ENCODE data around the gene MUC15. TPM values are rescaled to one million over a fixed set of nuclear protein-coding genes. Genes with fewer than 3 reads are reported as not detected.

MUC15 gene
- total RNA-seq, 3 donors from 2014 or later = 6.6 to 61.2 TPM; not detected in 1

DNA sequence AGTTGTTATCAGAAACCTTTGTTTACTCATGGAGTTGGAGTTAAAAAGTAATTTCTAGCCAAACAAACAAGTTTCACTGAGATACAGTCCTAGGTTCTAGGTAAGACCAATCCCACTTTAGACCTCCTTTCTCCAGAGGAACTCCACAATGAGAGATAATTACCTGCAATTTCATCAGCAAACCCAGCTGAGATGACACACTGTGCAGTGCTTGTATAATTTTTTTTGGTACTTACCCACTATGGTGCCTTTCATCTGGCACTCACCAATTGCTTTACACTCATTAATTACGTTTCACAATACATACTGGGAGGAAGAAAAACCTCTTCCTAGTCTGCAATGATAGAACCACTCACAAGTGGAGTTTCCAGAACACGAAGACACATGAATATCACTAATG, 1.8 kb upstream of the MUC15 start:
- no peaks in the 10 kb centered on the region for H3K27me3 ChIP-seq
- no peaks in the 10 kb centered on the region for H3K4me1 ChIP-seq
- DNase-seq (ENCODE audit: low spot score in 2 of 2) = no peak
- H3K36me3 ChIP-seq = no peaks in the 10 kb centered on the region
- no peaks in the 10 kb centered on the region for H3K9me3 ChIP-seq
- peak overlapping the region; percentile 71 to 86 for H3K27ac ChIP-seq
- no peak overlapping the region for H3K4me3 ChIP-seq
- TF ChIP-seq, protein P1, sequence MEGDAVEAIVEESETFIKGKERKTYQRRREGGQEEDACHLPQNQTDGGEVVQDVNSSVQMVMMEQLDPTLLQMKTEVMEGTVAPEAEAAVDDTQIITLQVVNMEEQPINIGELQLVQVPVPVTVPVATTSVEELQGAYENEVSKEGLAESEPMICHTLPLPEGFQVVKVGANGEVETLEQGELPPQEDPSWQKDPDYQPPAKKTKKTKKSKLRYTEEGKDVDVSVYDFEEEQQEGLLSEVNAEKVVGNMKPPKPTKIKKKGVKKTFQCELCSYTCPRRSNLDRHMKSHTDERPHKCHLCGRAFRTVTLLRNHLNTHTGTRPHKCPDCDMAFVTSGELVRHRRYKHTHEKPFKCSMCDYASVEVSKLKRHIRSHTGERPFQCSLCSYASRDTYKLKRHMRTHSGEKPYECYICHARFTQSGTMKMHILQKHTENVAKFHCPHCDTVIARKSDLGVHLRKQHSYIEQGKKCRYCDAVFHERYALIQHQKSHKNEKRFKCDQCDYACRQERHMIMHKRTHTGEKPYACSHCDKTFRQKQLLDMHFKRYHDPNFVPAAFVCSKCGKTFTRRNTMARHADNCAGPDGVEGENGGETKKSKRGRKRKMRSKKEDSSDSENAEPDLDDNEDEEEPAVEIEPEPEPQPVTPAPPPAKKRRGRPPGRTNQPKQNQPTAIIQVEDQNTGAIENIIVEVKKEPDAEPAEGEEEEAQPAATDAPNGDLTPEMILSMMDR (IDR thresholded peaks at IDR 0.05) = no peak
- no peak for TF ChIP-seq POLR2AphosphoS5 (IDR thresholded peaks at IDR 0.05)
- no peak for TF ChIP-seq POLR2A (IDR thresholded peaks at IDR 0.05)
- intact Hi-C loops (cut with DNase I; ENCODE audit: low total_unique reads) = no loop called here

DNA sequence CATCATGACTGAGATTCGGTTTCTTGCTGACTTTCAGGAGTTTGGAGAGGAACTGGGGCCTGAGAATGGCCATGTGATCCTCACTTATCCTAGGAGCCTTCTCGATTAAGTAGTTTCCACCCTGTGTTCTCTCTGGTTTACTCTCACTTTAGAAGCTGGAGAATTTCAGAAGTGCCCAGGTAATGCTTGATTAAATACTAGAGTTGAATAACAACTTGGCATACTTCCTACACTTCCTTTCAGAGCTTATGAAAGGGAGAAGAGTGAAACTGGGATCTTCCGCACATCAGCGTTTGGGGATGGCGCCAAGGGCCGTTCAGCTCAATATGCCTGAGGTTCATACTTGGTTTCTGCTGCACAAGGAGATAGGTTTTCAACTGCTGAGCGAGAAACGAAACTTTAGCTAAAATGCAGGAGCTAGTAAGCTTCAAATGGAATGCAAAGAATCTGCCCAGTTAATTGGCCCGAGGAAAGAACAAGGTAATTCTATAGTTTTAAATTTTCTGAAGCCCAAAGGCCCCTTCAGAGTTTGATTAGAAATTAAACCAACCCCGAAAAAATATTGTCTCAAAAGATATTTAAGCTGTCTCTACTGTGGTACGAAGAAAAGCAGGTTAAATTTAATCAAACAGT, 823 bp upstream of the MUC15 start:
- TF ChIP-seq, protein P1 (IDR thresholded peaks at IDR 0.05) = no peak
- TF ChIP-seq POLR2AphosphoS5 (IDR thresholded peaks at IDR 0.05) (no peak), POLR2A (IDR thresholded peaks at IDR 0.05) (no peak)
- no peaks in the 10 kb centered on the region for H3K27me3 ChIP-seq
- no peaks in the 10 kb centered on the region for H3K9me3 ChIP-seq
- H3K4me3 ChIP-seq = peak overlapping the region in 2 of 3 donors; percentile 18 to 44
- no peaks in the 10 kb centered on the region for H3K36me3 ChIP-seq
- peak overlapping the region; percentile 71 to 86 for H3K27ac ChIP-seq
- intact Hi-C loops (cut with DNase I; ENCODE audit: low total_unique reads) = no loop called here
- H3K4me1 ChIP-seq = no peaks in the 10 kb centered on the region
- DNase-seq (ENCODE audit: low spot score in 2 of 2) = no peak

DNA sequence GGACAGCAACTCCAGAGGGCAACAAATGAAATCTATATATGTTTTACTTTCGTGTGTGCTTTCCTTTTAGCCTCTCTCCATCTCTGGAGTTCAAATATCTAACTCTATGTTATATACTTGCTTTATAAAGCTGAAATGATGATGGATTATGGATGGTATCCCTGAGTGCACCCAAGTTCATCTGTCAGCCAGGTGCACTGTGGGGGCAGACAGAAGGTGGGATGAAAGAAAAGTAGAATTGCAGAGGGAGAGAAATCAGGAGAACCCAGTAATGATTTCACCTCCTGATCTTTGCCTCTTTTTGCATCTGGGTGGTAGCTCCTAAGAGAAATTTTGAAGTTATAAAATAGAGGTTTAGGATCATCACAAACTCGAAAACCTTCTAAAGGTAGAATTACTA, 2.4 kb downstream of the MUC15 start:
- intact Hi-C loops (cut with DNase I; ENCODE audit: low total_unique reads) = no loop called here
- peak overlapping the region in 1 of 3 donors; percentile 9 for H3K4me3 ChIP-seq

DNA sequence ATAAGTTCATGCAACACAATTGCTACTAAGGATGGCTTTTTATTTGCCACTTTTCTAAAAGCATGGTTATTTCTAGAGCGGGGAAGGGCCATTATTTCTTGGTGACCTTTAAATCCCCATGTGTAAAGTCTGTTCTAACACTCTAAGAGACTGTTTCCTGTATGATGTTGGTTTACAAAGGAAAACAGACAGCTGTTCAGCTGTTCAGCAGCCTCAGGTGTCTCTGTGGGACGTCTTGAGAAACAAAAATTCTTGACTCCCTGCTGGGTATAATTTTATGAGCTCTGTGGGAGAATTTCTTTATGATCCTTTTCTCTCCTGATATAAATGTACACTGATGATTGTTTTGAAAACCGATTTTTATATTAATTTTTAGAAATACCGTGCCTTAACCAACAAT, 13.9 kb downstream of the MUC15 start:
- TF ChIP-seq, protein P1 (IDR thresholded peaks at IDR 0.05) = no peak
- TF ChIP-seq POLR2A (IDR thresholded peaks at IDR 0.05) (no peak), POLR2AphosphoS5 (IDR thresholded peaks at IDR 0.05) (no peak)
- no peaks in the 10 kb centered on the region for H3K4me1 ChIP-seq
- intact Hi-C loops (cut with DNase I; ENCODE audit: low total_unique reads) = no loop called here
- no peak overlapping the region for H3K27ac ChIP-seq
- no peaks in the 10 kb centered on the region for H3K36me3 ChIP-seq
- no peak for DNase-seq (ENCODE audit: low spot score in 2 of 2)
- H3K4me3 ChIP-seq = no peak overlapping the region
- no peaks in the 10 kb centered on the region for H3K9me3 ChIP-seq
- H3K27me3 ChIP-seq = no peaks in the 10 kb centered on the region

More for the DNA sequence above, 2.4 kb downstream of the MUC15 start:
- no peaks in the 10 kb centered on the region for H3K36me3 ChIP-seq
- no peak for DNase-seq (ENCODE audit: low spot score in 2 of 2)
- H3K27me3 ChIP-seq = no peaks in the 10 kb centered on the region
- H3K27ac ChIP-seq = peak overlapping the region in 1 of 2 donors; percentile 31
- H3K4me1 ChIP-seq = no peaks in the 10 kb centered on the region
- H3K9me3 ChIP-seq = no peaks in the 10 kb centered on the region
- TF ChIP-seq, protein P1 (IDR thresholded peaks at IDR 0.05) = no peak
- TF ChIP-seq POLR2A (IDR thresholded peaks at IDR 0.05) = no peak
- no peak for TF ChIP-seq POLR2AphosphoS5 (IDR thresholded peaks at IDR 0.05)

DNA sequence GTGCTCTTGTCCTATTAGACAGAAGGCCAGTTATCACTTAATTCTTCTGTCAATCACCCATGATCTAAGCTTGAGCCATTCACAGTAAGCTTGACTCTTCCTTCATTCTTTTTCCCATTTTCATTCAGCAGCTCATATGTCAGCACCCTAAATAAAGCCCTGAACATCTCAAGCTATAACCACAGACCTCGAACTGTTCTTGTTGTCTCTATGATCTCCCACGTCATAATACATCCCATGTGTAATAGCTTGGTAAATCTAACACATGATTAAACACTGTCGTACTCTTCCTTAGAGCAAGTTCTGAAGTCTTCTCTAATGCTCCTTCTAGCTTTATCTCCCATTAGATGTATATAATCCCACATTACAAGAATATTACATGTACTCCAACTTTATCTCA, 14.4 kb downstream of the MUC15 start:
- no peak overlapping the region for H3K4me3 ChIP-seq
- no peaks in the 10 kb centered on the region for H3K4me1 ChIP-seq
- no peak overlapping the region for H3K27ac ChIP-seq
- H3K36me3 ChIP-seq = no peaks in the 10 kb centered on the region
- TF ChIP-seq, protein P1 (IDR thresholded peaks at IDR 0.05) = no peak
- TF ChIP-seq POLR2AphosphoS5 (IDR thresholded peaks at IDR 0.05) (no peak), POLR2A (IDR thresholded peaks at IDR 0.05) (no peak)
- no peak for DNase-seq (ENCODE audit: low spot score in 2 of 2)
- H3K9me3 ChIP-seq = no peaks in the 10 kb centered on the region
- no peaks in the 10 kb centered on the region for H3K27me3 ChIP-seq
- intact Hi-C loops (cut with DNase I; ENCODE audit: low total_unique reads) = no loop called here
